ENCODE measurements around the gene STK17A.
"Not testable (repeated sequence)": the region's sequence is repeated elsewhere in the genome, so short reads cannot be mapped to it uniquely, and the experiment has no call there.

STK17A gene

DNA sequence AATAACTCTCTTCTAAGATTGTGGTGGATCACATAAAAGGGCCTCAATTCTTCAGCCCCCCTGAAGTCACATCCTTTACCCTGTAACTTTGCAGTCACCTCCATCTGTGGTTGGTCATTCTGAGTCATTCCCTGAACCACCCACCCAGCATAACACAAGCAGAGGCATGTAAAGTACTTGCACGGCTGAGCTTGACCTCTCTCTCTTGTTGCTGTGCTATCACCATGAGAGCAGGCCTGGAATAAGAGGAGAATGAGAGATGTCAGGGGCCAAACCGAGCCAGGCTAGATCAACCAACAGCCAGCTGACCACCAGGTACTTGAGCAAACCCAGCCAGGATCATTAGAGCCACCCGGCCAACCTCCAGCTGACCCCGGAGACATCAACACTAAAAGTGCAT is 13.5 kb upstream of the STK17A start:
- DNase-seq: no peak

DNA sequence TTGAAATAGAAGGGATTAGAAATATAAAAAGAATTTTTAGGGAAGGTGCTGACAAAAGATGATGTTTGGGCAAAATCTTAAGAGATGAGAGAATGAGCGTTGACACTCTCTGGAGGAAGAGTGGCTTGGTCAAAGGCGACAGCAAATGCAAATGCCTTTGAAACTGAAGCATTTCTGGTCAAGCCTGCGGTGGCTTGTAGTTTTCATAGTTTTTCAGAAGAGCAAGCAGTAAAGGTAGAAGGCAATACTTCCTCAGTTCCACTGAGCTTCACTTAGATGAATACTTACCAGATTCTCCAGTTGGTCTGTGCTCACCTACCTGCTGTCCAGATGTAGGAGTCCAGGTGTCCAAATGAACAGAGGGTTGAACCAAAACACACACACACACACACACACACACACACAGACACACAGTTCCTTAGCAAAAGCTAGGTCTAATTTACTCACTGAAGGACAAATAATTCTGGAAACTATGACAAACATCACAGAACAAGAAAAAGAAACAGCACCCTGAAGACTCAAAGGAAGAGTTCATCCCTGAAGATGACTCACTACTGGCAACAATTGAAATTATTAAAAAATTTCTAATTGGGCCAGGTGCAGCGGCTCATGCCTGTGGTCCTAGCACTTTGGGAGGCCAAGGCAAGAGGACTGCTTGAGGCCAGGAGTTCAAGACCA is 12.1 kb upstream of the STK17A start:
- DNase-seq: no peak

DNA sequence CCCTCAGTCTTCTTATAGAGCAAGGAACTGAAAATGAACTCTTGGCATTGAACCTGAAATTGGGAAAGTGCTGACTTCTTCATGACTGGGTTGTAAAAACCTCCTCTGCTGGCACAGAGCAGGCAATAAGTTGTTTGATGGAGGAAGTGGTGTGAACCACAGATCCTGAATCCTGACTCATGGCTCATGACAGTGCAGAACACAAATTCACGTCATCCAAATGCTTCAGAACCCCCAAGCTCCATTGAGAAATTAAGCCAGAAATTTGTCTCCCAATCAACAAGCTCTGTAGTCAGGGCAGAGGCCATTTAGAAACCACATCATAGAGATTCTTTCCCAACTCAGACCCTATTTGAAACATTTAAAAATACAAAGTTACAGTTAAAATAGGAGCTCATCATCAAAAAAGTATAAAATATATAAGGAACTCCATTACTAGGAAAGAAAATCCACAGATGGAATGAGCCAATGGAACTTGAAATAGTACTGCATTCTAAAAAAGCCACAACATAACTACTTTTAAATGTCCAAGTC is 10.3 kb upstream of the STK17A start:
- DNase-seq: peak; percentile 100

- DNase-seq: not testable (repeated sequence)
These were observed 9.1 kb upstream of the STK17A start for GRCh38 chr7:43573832-43574231.

GRCh38 chr7:43575506-43575905 is 7.4 kb upstream of the STK17A start:
- DNase-seq: no peak

DNA sequence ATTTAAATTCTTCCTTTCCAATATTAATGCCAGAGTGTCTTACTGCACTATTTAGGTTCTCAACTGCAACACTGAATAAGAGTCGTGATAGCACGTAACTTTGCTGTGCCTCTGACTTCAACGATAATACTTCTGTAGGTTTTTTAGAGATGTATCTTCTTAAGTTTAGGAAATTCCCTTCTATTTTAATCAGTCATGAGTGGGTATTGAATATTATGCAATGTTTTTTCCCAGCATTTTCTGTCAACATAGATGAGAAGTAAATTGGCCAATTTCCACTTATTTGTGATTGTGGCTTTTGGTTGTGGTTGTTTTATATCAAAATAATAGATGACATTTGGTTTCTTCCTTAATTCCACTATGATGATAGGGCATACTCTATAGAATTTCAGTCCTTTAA is 6.7 kb upstream of the STK17A start:
- DNase-seq: no peak

GRCh38 chr7:43577485-43577951 is 5.4 kb upstream of the STK17A start:
- no peak for DNase-seq

- peak; percentile 36 for DNase-seq
These were observed 701 bp downstream of the STK17A start for GRCh38 chr7:43583424-43584194.

GRCh38 chr7:43584195-43584586 is 1.3 kb downstream of the STK17A start:
- DNase-seq: peak; percentile 70

DNA sequence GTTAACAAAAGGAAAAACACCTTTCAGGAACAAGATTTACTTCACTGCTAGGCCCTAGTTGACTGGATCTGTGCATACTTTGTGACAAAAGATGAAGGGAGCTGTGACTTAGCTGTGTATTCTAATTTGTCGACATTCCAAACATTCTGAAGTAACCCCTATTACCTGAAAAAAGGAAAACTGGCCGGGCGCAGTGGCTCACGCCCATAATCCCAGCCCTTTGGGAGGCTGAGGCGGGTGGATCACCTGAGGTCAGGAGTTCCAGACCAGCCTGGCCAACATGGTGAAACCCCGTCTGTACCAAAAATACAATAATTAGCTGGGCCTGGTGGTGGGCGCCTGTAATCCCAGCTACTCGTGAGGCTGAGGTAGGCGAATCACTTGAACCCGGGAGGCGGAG is 1.8 kb downstream of the STK17A start:
- DNase-seq: not testable (repeated sequence)

DNA sequence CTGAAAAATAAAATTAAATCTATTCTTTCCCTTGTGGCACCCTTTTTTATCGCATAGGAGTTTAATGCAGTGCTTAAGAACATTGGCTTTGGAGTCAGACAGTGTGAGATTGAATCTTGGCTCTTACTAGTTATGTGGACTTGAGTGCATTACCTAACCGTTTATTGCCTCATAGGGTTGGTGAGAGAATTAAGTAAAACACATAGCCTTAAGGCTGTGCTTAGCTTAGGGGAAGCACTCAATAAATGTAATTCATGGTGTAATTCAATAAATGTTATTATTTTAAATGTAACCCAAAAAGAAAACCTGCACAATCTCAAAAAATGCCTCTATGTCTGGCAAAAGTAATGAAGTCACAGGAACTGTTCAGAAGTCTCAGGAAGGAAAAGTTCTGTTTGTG is 2.7 kb downstream of the STK17A start:
- peak; percentile 27 for DNase-seq

DNA sequence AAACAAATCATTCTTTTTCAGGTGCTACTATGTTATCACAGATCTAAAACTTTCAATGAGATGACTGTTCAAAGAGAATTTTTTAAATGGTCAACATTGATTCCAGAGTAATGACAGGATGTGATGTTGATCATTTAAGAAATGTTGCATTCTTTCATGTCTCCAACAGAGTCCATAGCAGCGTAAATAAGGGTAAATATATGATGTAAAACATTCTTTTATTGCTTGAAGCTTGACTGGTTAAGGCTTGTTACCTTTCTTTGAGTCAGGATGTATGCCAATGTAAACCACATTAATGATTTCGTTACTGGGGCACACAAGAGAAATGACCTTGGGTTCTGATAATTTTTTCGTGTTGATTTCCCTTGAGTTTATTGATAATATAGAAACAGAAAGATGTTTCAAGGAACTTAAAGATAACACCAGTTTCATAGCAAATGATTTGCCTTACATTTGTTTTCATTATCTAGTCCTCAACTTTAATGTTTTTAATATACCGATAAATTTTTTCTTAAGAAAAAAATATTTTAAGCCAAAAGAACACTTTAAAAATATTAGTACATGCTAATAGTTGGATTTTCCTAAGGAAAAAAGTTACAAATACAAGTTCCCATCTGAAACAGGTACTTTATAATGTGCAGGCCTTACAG is 3.5 kb downstream of the STK17A start:
- no peak for DNase-seq

- no peak for DNase-seq
These were observed 5.7 kb downstream of the STK17A start for GRCh38 chr7:43588477-43589132.

- no peak for DNase-seq
These were observed 6.2 kb downstream of the STK17A start for GRCh38 chr7:43589133-43589478.

- no peak for DNase-seq
These were observed 6.8 kb downstream of the STK17A start for GRCh38 chr7:43589728-43590127.

DNA sequence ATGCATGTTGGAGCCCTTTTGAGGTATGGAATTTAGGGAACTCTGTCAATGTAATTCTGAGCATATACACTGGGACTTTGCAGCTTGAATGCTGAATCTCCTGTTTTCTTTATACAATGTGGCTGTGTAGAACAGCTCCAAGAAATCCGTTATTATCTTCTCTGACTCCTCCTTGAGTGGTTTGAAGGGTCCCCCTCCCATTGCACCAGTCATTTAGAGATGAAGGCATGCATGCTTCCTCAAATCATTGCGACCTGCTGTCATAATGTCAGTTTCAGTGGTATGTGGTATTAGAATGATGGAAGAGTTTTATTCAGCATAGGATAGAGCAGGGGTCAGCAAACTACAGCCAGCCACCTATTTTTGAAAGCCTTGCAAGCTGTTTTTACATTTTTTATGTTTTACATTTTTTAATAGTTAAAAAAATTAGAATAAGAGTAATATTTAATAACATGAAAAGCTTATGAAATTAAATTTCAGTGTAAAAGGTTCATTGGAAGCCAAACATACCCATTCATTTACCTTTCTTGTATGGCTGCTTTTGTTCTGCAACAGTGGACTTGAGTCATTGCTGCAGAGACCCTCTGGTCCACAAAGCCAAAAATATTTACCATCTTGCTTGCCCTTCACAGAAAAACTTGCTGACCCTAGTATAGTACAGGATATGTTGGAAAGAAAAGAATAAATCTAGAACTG is 8.1 kb downstream of the STK17A start:
- DNase-seq: peak; percentile 49

DNA sequence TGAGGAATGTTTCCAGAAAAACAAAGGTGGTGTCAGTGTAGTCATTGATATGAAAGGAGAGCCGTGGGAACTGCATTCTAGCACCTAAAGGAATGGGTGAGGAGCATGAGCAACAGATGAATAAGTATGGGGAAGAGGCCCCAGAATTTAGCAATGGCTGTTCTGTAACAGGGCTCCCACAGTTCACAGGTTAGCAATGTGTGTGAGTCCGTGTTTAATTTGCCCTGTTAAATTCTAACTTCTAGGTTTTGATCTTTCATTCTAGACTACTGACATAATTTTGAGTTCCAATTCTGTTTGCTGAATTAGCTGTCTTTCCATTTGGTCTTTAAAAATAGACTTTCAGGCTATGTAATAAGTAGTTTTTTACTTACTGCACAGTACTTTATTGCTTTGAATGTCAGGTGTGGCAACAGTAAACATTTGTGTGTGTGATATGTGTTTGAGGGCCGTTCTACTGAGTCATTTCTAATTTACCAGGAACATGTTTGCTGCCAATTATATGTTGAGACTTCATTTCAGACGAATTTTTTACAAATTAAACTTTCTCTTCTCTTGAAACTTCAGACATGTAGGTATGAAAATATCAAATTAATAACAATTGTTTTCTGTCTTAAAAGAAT is 8.8 kb downstream of the STK17A start:
- no peak for DNase-seq

DNA sequence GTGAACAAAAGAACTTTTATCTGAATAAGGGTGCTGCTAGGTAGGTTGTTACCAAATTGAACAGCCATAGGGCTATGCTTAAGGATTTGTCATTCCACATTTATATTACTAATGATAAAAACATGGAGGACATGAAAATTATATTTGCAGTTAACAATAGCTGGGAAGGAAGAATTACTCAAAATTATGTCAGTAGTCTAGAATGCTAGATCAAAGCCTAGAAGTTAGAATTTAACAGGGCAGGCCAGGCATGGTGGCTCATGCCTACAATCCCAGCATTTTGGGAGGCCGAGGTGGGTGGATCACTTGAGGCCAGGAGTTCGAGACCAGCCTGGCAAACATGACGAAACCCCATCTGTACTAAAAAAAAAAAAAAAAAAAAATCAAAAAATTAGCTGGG is 9.4 kb downstream of the STK17A start:
- no peak for DNase-seq

GRCh38 chr7:43593010-43593409 is 10.1 kb downstream of the STK17A start:
- no peak for DNase-seq

DNA sequence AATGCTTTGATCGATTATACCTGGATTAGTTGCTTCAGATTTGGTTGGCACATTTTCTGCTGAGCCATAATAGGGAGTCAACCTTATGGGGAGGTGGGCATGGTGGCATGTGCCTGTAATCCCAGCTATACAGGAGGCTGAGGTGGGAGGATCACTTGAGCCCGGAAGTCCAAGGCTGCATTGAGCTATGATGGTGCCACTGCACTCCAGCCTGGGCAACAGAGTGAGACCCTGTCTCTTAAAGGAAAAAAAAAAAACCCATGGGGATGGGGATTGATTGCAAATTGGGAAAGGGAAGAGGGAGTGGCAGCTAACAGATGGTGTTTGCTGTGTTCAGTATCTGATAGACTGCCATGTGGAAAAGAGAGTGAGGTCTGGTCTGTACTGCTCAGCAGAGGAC is 11.1 kb downstream of the STK17A start:
- no peak for DNase-seq

DNA sequence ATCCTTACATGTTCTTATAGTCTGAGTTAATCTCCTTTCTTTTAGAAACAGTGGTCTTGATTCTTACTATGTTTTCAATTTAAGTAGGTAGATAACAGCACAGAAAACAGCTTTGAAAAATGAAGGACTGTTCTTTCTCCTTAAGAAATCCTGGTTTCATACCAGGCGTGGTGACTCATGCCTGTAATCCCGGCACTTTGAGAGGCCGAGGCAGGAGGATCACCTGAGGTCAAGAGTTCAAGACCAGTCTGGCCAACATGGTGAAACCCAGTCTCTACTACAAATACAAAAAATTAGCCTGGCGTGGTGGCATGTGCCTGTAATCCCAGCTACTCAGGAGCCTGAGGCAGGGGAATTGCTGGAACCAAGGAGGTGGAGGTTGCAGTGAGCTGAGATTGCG is 13.5 kb downstream of the STK17A start:
- not testable (repeated sequence) for DNase-seq

- DNase-seq: no peak
These were observed 17.1 kb downstream of the STK17A start for GRCh38 chr7:43600056-43600455.

Measured in MV-4-11 (cell line).